GM19395 (cell line): ENCODE results near the gene SCN8A.

Experiments
- ATAC-seq: cut with Tn5 transposase; IDR thresholded peaks from one replicate; pipeline ENCODE4 v1.9.1; 2021; ENCODE audit warnings: mild to moderate bottlenecking, moderate library complexity; ENCODE audit not compliant: unreplicated experiment

SCN8A gene

GRCh38 chr12:51666696-51667095 is 75.7 kb downstream of the SCN8A start:
- no peak for ATAC-seq

GRCh38 chr12:51667269-51667668 is 76.2 kb downstream of the SCN8A start:
- ATAC-seq, result no peak

DNA sequence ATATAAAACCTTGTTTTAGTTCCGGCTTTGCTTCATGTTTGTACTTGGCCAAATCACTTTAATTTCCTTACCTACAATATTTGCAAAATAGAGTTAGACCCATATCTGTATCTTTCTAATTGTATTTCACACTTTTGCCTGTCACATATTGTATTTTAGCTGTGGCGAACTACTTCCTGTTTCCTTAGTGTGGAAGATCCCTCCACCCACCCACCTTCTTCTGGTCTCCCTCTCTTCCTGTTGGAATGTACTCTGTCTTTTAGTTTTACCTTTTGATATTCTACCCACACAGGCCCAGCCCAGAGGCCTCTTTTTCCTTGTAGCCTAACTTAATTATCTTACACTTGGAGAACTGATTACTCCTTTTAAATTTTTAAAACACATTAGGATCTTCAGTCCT is 78.2 kb downstream of the SCN8A start:
- no peak for ATAC-seq

GRCh38 chr12:51669996-51670395 is 79.0 kb downstream of the SCN8A start:
- ATAC-seq, result no peak

DNA sequence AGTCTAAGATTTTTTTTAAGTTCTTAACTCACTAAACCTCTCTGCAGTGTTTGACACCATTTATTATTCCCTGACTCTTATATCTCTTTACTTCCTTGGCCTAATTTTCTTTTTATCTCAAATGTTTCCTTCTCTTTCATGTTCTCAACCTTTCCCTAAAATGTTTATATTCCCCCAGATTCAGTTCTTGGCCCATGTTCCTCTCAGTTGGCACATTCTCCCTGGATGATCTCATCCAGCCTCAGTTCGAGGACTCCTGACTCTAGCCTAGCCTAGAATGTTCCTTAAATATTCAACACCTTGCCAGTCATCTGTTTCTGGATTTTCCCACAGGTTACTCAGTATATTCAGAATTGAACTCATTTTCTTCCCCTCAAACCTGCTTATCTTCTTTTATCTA is 81.3 kb downstream of the SCN8A start:
- ATAC-seq, result no peak

- ATAC-seq, result no peak
Observed at GRCh38 chr12:51675071-51675803, 84.2 kb downstream of the SCN8A start.

- ATAC-seq, result no peak
Observed at GRCh38 chr12:51676875-51677274, 85.8 kb downstream of the SCN8A start.

- no peak for ATAC-seq
Observed at GRCh38 chr12:51677284-51677968, 86.4 kb downstream of the SCN8A start.

DNA sequence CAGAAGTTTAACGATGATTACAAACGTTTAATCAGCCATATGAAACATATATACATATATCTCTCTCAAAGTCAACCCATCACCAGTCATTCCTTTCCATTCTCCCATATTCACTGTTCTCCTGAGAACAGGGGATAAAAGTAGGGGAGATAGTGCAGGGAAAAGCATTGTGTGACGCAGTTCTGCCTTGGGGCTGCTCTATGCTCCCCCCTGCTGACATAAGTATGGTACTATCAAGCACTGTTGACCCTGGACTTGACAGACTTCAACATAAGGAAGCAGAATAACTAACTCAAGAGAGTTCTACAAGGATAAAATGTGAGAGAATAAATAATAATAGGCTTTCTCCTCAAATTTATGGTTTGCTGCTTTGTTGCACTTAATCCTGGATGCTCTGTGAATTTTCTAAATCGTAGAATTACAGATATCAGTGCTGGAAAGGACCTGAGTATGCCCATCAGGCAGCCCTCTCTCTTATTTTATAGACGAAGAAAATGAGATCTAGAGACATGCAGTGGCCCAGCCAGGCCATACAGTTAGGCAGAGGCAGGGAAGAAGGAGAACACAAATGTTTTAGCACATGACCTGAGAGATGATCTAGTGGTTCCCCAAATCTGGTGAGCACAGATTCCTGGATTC is 87.2 kb downstream of the SCN8A start:
- ATAC-seq, result no peak

GRCh38 chr12:51682981-51683380 is 91.9 kb downstream of the SCN8A start:
- ATAC-seq, result no peak

- no peak for ATAC-seq
Observed at GRCh38 chr12:51683763-51684357, 92.8 kb downstream of the SCN8A start.

DNA sequence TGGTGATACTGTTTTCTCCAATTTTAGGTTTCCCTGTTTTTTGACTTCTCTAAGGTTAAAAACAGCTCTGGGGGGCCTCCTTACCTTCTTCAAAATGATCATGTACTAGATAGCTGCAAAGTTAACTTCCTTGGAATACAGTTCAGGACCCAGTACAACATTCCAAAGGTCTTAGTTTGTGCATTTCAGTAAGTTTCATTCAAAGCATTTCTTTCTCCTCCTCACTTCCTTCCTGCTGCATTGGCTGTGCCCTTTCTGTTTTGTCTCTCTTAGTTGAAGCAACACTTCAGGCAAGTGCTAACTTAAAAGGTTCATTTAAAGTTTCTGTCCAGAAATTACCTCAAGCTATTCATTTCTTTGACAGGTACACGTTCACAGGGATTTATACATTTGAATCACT is 95.7 kb downstream of the SCN8A start:
- ATAC-seq, result no peak

DNA sequence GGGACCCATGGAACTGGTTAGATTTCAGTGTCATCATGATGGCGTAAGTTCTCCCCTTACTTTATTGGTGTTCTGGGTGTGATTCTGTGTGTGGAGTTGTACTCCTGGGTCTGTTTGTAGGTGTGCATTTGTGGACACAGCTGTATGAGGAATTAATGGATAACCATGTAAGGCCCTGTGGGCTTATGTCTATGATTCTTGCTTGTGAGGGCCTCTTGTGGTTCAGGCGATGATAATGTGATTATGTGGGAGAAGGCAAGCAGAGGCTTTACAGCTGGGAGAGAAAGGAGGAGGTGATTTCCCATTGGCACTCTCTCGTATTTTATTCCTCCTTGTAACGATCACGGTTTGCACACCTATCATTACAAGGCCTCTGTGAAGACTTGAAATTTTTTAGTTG is 96.1 kb downstream of the SCN8A start:
- no peak for ATAC-seq

- ATAC-seq, result no peak
Observed at GRCh38 chr12:51687614-51688013, 96.6 kb downstream of the SCN8A start.

DNA sequence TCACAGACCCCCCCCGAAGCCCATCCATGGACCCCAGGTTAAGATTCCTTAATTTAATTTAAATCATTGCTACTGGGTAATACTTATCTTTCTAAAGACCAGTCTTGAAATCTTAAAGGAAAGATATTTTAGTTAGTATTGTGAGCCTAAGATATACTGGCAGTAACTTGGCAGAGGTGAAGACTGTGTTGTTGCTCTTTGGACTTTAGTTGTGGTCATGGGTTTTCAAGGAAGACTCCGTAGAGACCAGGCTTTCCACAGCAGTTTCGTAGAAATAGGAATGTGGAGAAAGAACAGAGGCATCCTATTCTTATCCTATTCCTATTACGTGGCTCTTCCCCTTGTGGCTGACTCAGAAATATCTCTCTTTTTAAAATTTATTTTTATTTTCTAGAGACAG is 99.0 kb downstream of the SCN8A start:
- ATAC-seq, result no peak

- no peak for ATAC-seq
Observed at GRCh38 chr12:51692016-51692415, 101.0 kb downstream of the SCN8A start.

GRCh38 chr12:51693569-51693968 is 102.5 kb downstream of the SCN8A start:
- ATAC-seq, result no peak

- ATAC-seq, result no peak
Observed at GRCh38 chr12:51694146-51694545, 103.1 kb downstream of the SCN8A start.

- ATAC-seq, result no peak
Observed at GRCh38 chr12:51695241-51696010, 104.4 kb downstream of the SCN8A start.

DNA sequence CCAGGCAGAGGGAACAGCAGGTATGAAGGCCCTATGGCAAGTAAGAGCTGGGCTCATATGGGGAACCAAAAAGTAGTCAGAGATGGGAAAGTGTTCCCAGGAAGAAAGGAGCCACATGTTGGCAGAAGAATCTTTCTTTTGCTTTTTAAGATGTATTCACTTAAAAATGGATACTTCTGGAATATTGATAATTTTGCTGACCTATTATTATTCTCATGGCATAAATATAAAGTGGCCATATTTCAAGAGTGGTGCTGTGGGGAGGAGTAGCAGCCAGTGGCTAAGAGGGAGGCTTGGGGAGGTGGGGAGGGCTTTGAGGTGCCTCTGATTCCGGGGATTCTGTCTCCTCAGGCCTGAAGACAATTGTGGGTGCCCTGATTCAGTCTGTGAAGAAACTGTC is 108.2 kb downstream of the SCN8A start:
- no peak for ATAC-seq

GRCh38 chr12:51700887-51701286 is 109.9 kb downstream of the SCN8A start:
- ATAC-seq, result no peak
